SK-N-SH (cell line): ENCODE data around the gene FBXW5. TPM values are rescaled to one million over a fixed set of nuclear protein-coding genes. Genes with fewer than 3 reads are reported as not detected.

Experiments used
- CTCF ChIA-PET: fragments of 300-600, 350-600 bp; formaldehyde crosslinking; extraction: SDS; loops from one replicate; lab custom pipeline; 2021; lab: Yijun Ruan, JAX
- POLR2A ChIA-PET: fragments of 350-600 bp; sonication (Branson Sonifier 250); formaldehyde crosslinking; extraction: SDS; loops from one replicate; lab custom pipeline; 2020; ENCODE audit warnings: antibody characterized with exemption, inconsistent platforms; lab: Yijun Ruan, JAX
- DNase-seq: peaks from one replicate; pipeline ENCODE4 v3.0.0; 2012
- H2AFZ ChIP-seq: fragments of 200-600 bp; sonication (generic); 2 replicates; pipeline ENCODE4 v1.8.1; 2016; ENCODE audit warnings: antibody characterized with exemption, mild to moderate bottlenecking, low read depth
- H3F3A ChIP-seq: fragments of 200-600 bp; sonication (generic); replicated peaks from 2 replicates; pipeline ENCODE3; 2016; ENCODE audit warnings: antibody characterized with exemption, mild to moderate bottlenecking; ENCODE audit not compliant: insufficient read depth
- H3K27ac ChIP-seq, 2 experiments: fragments of 200-500 bp in 1 of 2; fragments of 200-600 bp in 1 of 2; sonication (Bioruptor generic) in 1 of 2; sonication (generic), shearing (Covaris generic) in 1 of 2; 2 replicates each; pipeline versions ENCODE4 v1.5.1 to v1.6.1; 2014 to 2016; ENCODE audit warnings: low read depth in 2 of 2, inconsistent platforms in 1 of 2, low read length in 1 of 2, mild to moderate bottlenecking in 1 of 2, mixed read lengths in 1 of 2
- H3K27me3 ChIP-seq: fragments of 200-600 bp; sonication (generic), shearing (Covaris generic); 2 replicates; pipeline ENCODE4 v1.6.1; 2016; ENCODE audit warnings: mixed run types; ENCODE audit not compliant: insufficient read depth
- H3K36me3 ChIP-seq, 2 experiments: fragments of 200-500 bp in 1 of 2; fragments of 200-600 bp in 1 of 2; sonication (Bioruptor generic) in 1 of 2; sonication (generic) in 1 of 2; replicated peaks in 1 of 2; 2 replicates each; pipeline versions ENCODE3 to v1.5.1; 2014 to 2016; ENCODE audit warnings: low read length in 1 of 2, mild to moderate bottlenecking in 1 of 2; ENCODE audit not compliant: insufficient read depth in 2 of 2, control insufficient read depth in 1 of 2
- H3K4me1 ChIP-seq, 2 experiments: fragments of 200-500 bp in 1 of 2; fragments of 200-600 bp in 1 of 2; sonication (Bioruptor generic) in 1 of 2; sonication (generic), shearing (Covaris generic) in 1 of 2; 2 replicates each; pipeline versions ENCODE4 v1.5.1 to v1.6.1; 2014 to 2016; ENCODE audit warnings: low read depth in 1 of 2, low read length in 1 of 2, mixed run types in 1 of 2; ENCODE audit not compliant: insufficient read depth in 2 of 2, control insufficient read depth in 1 of 2
- H3K4me2 ChIP-seq: fragments of 200-600 bp; sonication (generic), shearing (Covaris generic); 2 replicates; pipeline ENCODE4 v1.6.1; 2017; ENCODE audit warnings: mixed run types
- H3K4me3 ChIP-seq, 2 experiments: fragments of 200-500 bp in 1 of 2; fragments of 200-600 bp in 1 of 2; sonication (Bioruptor generic) in 1 of 2; sonication (generic), shearing (Covaris generic) in 1 of 2; 2 replicates each; pipeline versions ENCODE4 v1.5.1 to v1.8.1; 2014 to 2016; ENCODE audit warnings: low read depth in 2 of 2, inconsistent platforms in 1 of 2, low read length in 1 of 2, mild to moderate bottlenecking in 1 of 2, mixed read lengths in 1 of 2, moderate library complexity in 1 of 2
- H3K79me2 ChIP-seq: fragments of 200-600 bp; sonication (generic); 2 replicates; pipeline ENCODE4 v1.8.1; 2017; ENCODE audit warnings: mild to moderate bottlenecking; ENCODE audit not compliant: insufficient read depth
- H3K9ac ChIP-seq: fragments of 200-600 bp; sonication (generic); 2 replicates; pipeline ENCODE4 v1.6.1; 2017; ENCODE audit warnings: mixed run types
- H3K9me2 ChIP-seq: fragments of 200-600 bp; sonication (generic); 2 replicates; pipeline ENCODE4 v1.6.1; 2017; ENCODE audit warnings: mixed run types
- H3K9me3 ChIP-seq: fragments of 200-600 bp; sonication (generic); 2 replicates; pipeline ENCODE4 v1.6.1; 2017; ENCODE audit warnings: mixed run types, mild to moderate bottlenecking, moderate library complexity
- H4K20me1 ChIP-seq: fragments of 200-600 bp; sonication (generic); 2 replicates; pipeline ENCODE4 v1.6.1; 2017; ENCODE audit warnings: mild to moderate bottlenecking, mixed run types; ENCODE audit not compliant: insufficient read depth
- CTCF ChIP-seq: fragments of 200-600 bp; sonication (generic); IDR thresholded peaks from 2 replicates; pipeline ENCODE4 v1.6.1; 2017; ENCODE audit warnings: antibody characterized with exemption, mild to moderate bottlenecking, moderate library complexity
- EP300 ChIP-seq, 2 experiments: IDR thresholded peaks; 2 replicates each; pipeline versions ENCODE4 v1.4.0 to v1.6.1; 2012; ENCODE audit warnings: borderline replicate concordance in 1 of 2, low read depth in 1 of 2, low read length in 1 of 2
- IRF3 ChIP-seq: fragments of 150-350 bp; IDR thresholded peaks from 2 replicates; pipeline ENCODE4 v1.6.1; 2016; ENCODE audit warnings: mild to moderate bottlenecking, low read depth, low read length
- SIN3A ChIP-seq: IDR thresholded peaks from 2 replicates; pipeline ENCODE4 v1.6.1; 2012; ENCODE audit warnings: low read depth, mild to moderate bottlenecking, low read length, moderate library complexity, borderline replicate concordance
- TEAD4 ChIP-seq: IDR thresholded peaks from 2 replicates; pipeline ENCODE4 v1.4.0; 2012; ENCODE audit warnings: mild to moderate bottlenecking, borderline replicate concordance; ENCODE audit not compliant: insufficient read depth
- USF1 ChIP-seq: IDR thresholded peaks from 2 replicates; pipeline ENCODE4 v1.4.0; 2012; ENCODE audit warnings: low read depth, borderline replicate concordance
- WGBS: methylation state at CpG from one replicate; pipeline ENCODE4 v1.1.6; 2017; ENCODE audit warnings: low lambda C conversion rate; 5-methylcytosine and 5-hydroxymethylcytosine counted together
- polyA plus RNA-seq, 3 experiments: library from polyadenylated mRNA; depleted of rRNA; stranded (reverse); fragments of >200 nt; gene quantifications; 2 replicates each; pipeline ENCODE4 v1.2.3, GENCODE V29; 2012

Gene FBXW5
- polyA plus RNA-seq, 1 of the 3 experiments (the other 2 are of a cell fraction) = 78.9 TPM

GRCh38 chr9:136958473-136958872 lies 13.9 kb upstream of the FBXW5 start:
- H3K27me3 ChIP-seq = no peaks in the 10 kb centered on the region
- no peak overlapping the region for H3K27ac ChIP-seq
- H3K36me3 ChIP-seq = no peaks in the 10 kb centered on the region
- POLR2A ChIA-PET = no interaction called here
- peaks cover 0 to 8% of the 10 kb centered on the region in 2 experiments; a peak in 1 of 4 replicates for H3K4me1 ChIP-seq
- H3F3A ChIP-seq = no peaks in the 10 kb centered on the region
- H3K79me2 ChIP-seq = no peaks in the 10 kb centered on the region
- no peak overlapping the region for H2AFZ ChIP-seq
- H4K20me1 ChIP-seq = no peaks in the 10 kb centered on the region
- H3K4me2 ChIP-seq = no peak overlapping the region
- WGBS = 89% methylated on average over 5 of the region's 7 CpGs
- TF ChIP-seq CTCF (no peak), IRF3 (no peak), USF1 (no peak), TEAD4 (no peak), EP300 (IDR thresholded peaks at IDR 0.05; ENCODE audit: borderline replicate concordance in 1 of 2, low read depth in 1 of 2, low read length in 1 of 2) (no peak)
- TF ChIP-seq, all 33 proteins: peak for 0
- DNase-seq = no peak
- CTCF ChIA-PET = interaction anchor here (1.3 to 1.8 kb wide), 2 partner anchors 10 to 77 kb away, joined by 3 to 9 read pairs; no protein-coding TSS in a partner anchor
- Histone ChIP-seq H3K9me3 (no peaks in the 10 kb centered on the region), H3K4me3 (no peak overlapping the region), H3K9me2 (no peaks in the 10 kb centered on the region), H3K9ac (no peak overlapping the region)

- Histone ChIP-seq H3K27ac (no peak overlapping the region), H3K9me2 (no peaks in the 10 kb centered on the region), H3K9me3 (no peaks in the 10 kb centered on the region), H3K4me1 (peaks cover 0 to 8% of the 10 kb centered on the region in 2 experiments; a peak in 1 of 4 replicates), H4K20me1 (no peaks in the 10 kb centered on the region), H3K4me3 (no peak overlapping the region), H3K79me2 (no peaks in the 10 kb centered on the region), H3F3A (no peaks in the 10 kb centered on the region), H2AFZ (no peak overlapping the region), H3K9ac (no peak overlapping the region), H3K27me3 (no peaks in the 10 kb centered on the region), H3K4me2 (no peak overlapping the region), H3K36me3 (no peaks in the 10 kb centered on the region)
- POLR2A ChIA-PET = no interaction called here
- CTCF ChIA-PET = interaction anchor here (1.3 to 1.8 kb wide), 2 partner anchors 9 to 77 kb away, joined by 3 to 9 read pairs; no protein-coding TSS in a partner anchor
- TF ChIP-seq SIN3A = no peak
- WGBS = 73% methylated on average over 6 of the region's 6 CpGs
- no peak for DNase-seq
Measured at GRCh38 chr9:136957901-136958300, 13.4 kb upstream of the FBXW5 start.
